Stimulated activated CD4-positive, alpha-beta T cell treated with anti-CD3 and anti-CD28 coated beads, Interleukin-12 subunit alpha, Interleukin-12 subunit beta, amount 100 ng/mL, for 24 hours (primary cell): ENCODE measurements around the gene ETNPPL.
"Not testable (repeated sequence)": the region's sequence is repeated elsewhere in the genome, so short reads cannot be mapped to it uniquely, and the experiment has no call there.

Experiments used
- DNase-seq, 2 experiments: peaks; one replicate each; pipeline ENCODE4 v3.0.0-alpha.2; 2020; ENCODE audit warnings: low read depth in 2 of 2

The ETNPPL gene

GRCh38 chr4:108758498-108758897, 4.4 kb downstream of the ETNPPL start:
- DNase-seq: no peak

GRCh38 chr4:108754327-108754726, 8.5 kb downstream of the ETNPPL start:
- no peak for DNase-seq

GRCh38 chr4:108751321-108751720, 11.5 kb downstream of the ETNPPL start:
- DNase-seq: no peak

- DNase-seq: no peak
Measured at GRCh38 chr4:108749119-108749518, 13.7 kb downstream of the ETNPPL start.

- DNase-seq: no peak
Measured at GRCh38 chr4:108746511-108746910, 16.3 kb downstream of the ETNPPL start.

GRCh38 chr4:108744307-108744706, 18.5 kb downstream of the ETNPPL start:
- no peak for DNase-seq

- DNase-seq: no peak
Measured at GRCh38 chr4:108742451-108743420, 20.1 kb downstream of the ETNPPL start.

- no peak for DNase-seq
Measured at GRCh38 chr4:108738003-108738706, 24.7 kb downstream of the ETNPPL start.

GRCh38 chr4:108731006-108731405, 31.8 kb downstream of the ETNPPL start:
- no peak for DNase-seq

- no peak for DNase-seq
Measured at GRCh38 chr4:108730579-108730978, 32.3 kb downstream of the ETNPPL start.

GRCh38 chr4:108729731-108730130, 33.1 kb downstream of the ETNPPL start:
- DNase-seq: no peak

GRCh38 chr4:108725457-108725856, 37.4 kb downstream of the ETNPPL start:
- no peak for DNase-seq

- DNase-seq: no peak
Measured at GRCh38 chr4:108717386-108717785, 45.5 kb downstream of the ETNPPL start.

- no peak for DNase-seq
Measured at GRCh38 chr4:108716340-108716739, 46.5 kb downstream of the ETNPPL start.

- DNase-seq: no peak
Measured at GRCh38 chr4:108714880-108715279, 48.0 kb downstream of the ETNPPL start.

GRCh38 chr4:108710578-108710977, 52.3 kb downstream of the ETNPPL start:
- not testable (repeated sequence) for DNase-seq

GRCh38 chr4:108709722-108710121, 53.1 kb downstream of the ETNPPL start:
- no peak for DNase-seq

GRCh38 chr4:108709234-108709633, 53.6 kb downstream of the ETNPPL start:
- no peak for DNase-seq

GRCh38 chr4:108706289-108706688, 56.6 kb downstream of the ETNPPL start:
- no peak for DNase-seq

- DNase-seq: no peak
Measured at GRCh38 chr4:108703966-108704365, 58.9 kb downstream of the ETNPPL start.

GRCh38 chr4:108703370-108703769, 59.5 kb downstream of the ETNPPL start:
- no peak for DNase-seq

GRCh38 chr4:108702960-108703359, 59.9 kb downstream of the ETNPPL start:
- DNase-seq: no peak
